ENCODE data around the gene TRPV6. TPM values are rescaled to one million over a fixed set of nuclear protein-coding genes. Genes with fewer than 3 reads are reported as not detected.

TRPV6 gene
- total RNA-seq, 1 donor from 2014 or later: 1.8 TPM

DNA sequence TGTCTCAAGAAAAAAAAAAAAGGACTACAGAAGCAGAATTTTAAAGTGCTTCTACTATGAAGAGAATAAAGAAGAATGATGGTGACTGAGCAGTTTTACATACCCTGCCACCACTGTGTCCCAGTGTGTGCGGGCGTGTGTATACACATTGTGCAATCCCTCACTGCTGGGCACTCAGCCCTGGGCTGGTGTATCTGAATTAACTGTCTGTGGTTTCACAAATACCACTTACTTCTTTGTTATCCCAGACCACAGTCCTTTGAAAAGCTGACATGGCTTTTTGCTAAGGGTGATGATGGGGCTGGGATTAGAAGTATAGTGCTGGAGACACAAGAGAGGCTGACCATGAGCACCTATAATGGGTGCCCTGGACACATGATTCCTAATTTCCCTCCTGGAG is 21.1 kb upstream of the TRPV6 start:
- DNase-seq: no peak

DNA sequence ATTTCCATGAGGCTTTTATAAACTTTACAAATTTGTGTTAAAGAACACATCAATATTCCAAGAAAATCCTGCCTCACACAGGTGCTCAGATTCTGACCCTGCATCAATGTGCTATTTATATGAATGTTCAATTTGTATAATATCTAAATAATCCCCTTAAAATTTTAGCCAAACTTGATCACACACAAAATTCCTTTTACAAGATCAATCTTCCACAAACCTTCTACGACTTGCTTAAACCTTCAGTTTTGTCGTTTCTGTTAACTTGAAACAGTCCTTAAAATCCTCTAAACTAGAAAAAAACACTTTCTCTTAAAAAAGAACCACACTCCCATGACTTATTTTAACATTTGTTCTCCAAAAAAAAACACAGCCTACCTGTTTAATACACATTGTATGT is 20.2 kb upstream of the TRPV6 start:
- no peak for DNase-seq

DNA sequence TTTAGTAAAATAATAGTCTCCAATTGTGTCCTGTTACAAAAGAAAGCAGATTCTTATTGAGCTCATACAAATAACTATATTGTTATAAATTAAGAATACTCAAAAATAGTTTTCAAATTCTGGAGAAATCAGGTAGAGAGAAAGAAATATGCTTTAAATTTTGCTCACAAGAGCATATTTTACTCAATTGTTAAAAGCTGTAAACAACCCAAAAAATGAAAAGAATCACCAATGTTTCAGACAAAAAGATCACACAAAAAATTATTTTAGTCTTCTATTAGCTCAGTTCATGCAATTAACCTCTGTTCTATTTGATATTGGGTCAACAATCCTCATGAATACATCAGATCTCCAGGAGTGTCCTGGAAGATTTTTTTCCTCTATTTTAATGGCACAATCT is 18.6 kb upstream of the TRPV6 start:
- no peak for DNase-seq

DNA sequence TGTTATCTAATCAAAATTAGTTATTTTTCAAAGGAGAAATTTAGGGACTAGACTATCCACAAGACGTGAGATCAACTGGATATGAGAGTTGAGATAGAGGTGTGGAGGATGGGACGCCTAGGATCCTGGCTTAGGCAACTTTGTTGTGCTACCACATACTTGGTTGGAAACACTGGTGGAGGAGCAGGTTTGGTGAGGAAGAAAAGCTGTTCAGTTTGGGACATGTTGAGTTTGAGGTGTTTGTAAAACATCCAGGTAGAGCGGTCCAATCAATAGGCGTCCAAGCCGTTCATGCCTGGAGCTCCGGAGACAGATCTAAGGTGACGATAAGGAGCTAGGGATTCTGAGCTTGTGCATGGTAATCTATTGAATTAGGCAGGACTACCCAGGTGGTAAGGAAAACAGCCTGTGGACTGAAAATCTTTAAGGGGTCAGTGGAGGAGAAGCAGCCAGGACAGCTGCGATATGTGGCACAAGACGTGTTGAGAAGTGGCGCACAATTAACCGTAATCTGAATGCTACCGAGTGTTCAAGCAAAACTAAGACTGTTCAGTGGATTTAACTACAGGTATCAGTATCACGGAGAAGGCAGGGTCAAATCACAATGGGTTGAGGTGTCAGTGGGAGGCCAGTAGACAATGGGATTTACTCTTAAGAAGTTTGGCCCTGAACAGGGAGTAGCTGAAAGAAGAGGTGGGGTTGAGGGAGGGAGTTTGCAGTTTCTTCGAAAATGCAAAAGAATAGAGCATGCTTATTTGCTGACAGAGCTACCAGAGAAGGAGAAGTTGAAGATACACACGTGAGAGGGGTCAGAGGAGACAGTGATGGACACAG is 16.1 kb upstream of the TRPV6 start:
- DNase-seq: no peak

DNA sequence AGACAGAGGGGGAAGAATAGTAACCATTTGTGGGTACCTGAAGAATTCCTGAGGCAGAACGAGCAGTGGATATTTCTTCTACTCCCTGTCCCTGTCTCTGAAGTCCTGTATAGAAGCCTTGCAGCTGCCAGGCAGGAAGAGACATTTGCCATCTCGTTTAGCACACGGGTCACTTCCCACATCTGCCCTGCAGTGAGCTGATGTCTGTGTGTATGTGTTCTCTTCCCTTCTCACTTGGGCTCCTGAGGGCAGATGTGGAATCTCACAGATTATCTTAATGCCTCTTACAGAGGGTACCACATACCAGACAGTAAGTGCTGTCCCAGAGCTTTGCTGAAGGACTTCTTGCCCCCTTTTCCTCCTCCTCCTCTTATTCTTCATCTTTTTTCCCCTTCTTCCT is 14.1 kb upstream of the TRPV6 start:
- no peak for DNase-seq

DNA sequence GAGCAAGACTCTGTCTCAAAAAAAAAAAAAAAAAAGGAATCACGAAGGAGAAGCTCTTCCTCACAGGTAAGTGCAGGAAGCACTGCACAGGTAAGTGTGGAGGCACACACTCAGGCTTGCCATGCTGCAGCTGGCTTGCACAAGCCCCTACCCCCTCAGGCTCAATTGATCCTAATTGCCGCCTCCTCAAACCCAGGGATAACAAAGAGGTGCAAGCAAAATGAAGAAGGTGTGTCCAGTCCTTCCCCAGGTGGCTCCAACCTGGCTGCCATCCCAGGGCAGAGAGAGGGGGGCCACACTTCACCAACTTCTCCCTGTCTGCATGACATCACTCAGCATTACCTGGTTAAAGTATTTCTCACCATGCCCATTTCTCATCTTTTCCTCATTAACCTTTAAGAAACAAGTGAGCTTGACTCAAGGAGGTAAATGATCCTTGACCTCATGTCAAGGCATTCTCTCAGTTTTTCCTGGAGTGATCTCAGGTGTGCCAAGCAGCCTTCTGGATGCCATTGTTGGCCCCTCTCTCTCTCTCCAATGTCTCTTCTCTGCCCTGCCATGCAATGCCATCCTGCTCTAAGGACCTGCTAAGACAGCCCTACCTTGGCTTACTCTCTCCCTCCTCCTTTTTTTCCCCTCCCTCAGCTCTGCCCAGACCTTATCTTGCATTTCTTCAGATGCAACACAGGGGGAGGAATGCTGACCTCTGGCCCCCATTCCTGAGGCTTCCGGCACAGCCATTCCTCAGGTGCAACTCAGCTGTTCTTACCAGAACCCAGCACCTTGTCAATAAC is 13.0 kb upstream of the TRPV6 start:
- no peak for DNase-seq

DNA sequence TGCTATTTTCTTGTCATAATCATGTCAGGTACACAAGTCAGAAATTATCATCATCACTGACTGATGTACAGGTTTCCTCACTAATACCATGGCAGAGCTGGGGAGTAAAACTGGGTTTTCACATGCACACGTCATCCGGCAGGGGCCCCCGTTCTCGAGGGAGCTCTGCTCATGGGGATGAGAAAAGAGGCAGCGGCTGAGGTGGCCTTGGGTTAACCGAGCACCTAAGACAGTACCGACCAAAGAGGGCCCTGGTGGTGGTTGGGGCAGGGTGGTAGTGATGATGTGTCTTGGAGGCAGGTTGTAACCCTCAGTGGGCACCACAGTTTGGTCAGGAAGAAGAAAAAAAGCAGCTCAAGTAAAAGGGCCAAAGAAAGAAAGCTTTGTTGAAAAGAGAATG is 12.1 kb upstream of the TRPV6 start:
- no peak for DNase-seq

DNA sequence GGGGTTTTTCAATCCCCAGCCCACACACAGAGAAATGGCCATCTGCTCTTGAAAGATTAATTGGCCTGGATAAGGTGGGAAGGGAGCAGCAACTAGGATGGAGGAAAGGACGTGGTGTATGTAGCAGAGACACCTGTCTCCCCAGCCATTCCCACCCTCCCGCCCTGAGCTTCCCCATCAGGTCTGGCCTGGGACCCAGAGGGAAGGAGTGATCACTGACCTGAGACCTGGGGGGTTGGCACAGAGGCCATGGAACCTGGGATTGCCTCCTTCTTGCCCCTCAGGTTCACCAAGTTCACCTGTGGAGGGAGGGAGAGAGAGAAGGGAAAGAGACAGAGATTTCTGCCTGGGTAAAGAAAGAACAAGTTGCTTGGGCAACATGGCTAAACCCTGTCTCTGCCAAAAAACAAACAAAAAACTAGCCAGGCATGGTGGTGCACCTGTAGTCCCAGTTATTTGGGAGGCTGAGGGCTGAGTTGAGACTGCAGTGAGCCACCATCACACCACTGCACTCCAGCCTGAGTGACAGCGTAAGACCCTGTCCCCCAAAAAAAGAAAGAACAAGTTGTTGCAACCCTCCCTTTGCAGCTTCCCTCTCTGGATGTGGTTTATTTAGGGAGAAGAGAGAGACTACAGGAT is 11.3 kb upstream of the TRPV6 start:
- DNase-seq: no peak

DNA sequence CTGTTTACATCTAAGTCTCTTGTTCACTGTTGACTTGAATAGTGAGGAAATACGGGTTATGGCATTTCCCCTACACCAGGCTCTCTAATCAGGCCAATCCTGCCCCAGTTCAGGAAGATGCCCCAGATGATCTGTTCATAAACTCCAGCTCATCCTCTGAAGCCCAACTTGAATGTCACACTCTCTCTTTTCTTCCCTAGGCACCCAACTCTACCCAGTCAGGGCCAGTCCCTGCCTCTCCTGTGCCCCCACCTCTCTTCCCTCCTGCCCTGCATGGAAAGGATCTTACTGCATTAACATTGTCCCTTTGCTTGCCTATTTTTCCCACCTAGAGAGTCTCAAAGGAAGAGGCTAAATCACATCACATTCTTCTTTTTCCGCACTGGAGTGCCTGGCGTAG is 10.6 kb upstream of the TRPV6 start:
- no peak for DNase-seq

DNA sequence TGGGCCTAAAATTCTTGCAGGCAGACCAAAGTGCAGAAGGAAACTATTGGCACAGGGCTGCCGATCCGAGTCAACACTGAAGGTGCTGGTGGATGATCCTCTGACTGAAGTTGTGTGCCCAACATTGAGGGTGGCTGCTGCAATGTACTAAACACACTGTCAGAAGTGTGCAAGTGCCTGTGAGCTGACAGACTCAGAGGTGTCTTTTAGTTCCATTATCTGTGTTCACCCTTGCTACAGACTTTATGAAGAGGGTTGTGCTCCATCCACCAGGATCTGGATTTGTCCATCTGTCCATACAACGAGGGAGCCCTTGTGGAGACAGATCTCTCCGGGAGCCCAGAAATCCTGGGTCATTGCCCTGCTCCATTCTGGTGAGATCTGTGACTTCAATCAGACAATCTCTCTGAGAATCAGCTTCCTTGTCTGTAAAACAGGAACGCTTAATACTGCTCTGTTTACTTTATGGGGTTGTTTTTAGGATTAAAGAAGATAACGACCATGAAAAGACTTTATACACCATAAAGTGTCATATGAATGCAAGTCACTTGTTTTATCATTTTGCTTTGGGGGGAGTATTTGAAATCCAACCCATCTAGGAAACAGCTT is 9.5 kb upstream of the TRPV6 start:
- no peak for DNase-seq

DNA sequence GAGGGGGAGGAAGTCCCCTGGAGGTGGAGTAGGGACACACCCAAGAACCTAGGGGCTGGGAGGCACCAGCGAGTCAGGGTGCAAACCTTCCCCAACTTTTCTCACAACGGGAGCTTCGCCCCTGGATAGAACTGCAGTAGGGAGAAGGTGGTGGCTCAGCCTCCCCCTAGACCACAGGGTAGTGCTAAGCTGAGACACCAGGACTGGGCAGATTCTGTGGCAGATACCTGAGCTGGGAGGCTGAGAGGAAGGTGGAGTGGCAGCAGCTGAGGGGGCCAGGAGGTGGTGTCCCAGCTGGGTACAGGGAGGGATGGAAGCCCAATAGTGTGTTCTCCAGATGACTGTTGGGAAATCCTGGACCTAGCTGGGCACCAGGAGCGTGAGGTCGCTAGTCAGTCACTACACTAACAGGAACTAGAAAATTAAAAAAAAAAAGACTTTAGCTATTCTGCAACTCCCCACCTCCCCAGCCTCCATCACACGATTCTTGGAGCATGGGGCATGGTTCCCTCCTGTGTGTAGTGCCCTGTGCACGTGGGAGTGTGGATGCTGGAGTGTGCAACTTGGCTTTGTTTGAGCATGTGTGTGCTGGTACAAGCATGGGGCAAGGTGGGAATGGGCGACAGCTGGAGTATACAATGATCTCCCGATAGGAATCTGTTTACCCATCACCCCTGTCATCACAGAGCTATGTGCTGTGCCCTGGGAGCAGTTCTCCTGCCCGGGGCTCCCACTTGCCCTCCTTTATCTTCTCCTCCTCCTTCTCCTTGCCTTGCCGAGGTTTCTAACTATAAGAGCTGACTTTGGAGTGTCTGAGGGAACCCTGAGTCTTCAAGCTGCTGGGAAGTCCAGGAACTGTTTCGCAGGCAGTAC is 8.8 kb upstream of the TRPV6 start:
- DNase-seq: no peak

DNA sequence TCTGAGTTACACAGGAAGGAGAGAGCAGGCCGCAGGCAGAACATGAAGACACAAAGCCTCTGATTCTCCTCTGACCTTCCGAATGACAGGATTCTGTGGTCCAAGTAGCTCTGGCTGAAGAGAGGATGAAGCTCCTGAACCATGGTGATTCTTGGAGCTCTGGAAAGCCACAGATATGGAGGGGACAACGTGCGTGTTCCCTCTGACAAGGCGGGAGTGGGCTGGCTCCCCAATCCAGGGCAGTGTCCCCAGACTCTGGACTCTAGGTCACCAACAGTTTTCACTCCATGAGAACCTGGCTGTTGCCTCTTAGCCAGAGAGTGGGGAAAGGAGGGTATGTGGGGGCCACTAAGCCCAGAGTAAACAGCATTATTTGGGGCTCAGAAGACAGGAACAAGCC is 7.4 kb upstream of the TRPV6 start:
- no peak for DNase-seq

DNA sequence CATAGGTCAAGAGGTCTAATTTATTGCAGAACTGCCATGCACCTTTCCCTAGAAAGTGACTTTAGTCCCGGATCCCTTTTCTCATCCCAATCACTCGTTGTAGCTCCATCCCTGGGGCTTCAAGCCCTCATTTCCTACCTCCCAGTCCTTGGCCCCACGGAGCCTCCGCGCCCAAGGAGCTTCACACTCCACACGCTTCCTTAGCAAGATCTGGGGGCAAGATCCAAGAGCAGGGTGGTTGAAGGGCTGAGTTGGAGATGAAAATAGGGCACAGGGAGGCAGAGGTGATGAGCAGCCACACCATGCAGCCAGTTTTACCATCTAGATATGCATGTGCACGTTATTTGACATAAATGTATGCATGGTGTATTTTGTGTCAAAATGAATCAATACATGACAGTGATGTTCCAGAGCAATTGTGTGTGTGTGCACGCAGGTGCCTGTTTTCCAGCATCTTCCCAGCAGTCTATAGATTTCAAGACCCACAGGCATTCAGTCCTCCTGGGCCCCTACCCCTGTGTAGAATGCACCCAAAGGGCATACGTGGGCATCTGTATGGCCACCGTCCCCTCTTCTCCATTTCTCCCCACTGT is 6.0 kb upstream of the TRPV6 start:
- DNase-seq: no peak

DNA sequence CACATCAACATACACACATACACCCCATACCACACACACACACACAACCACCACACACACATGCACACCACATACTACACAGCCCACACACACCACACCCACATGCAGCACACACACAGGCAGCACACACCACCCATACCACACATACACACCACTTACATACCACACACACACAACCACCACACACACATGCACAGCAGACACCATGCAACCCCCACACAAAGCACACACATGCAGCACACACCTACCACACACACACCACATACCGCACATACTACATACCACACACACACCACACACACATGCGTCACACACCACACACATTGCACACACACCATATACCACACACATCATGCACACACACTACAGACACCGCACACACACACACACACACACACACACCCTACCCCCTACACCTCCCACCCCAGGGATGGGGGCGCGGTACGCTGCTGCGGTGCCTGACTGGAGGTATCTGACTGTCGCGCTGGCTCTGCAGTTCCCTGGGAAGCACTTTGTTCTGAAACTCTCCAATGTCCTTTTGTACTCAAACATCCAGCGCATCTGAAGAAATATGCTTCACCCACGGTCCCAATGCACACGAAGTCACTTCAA is 5.4 kb upstream of the TRPV6 start:
- DNase-seq: no peak

DNA sequence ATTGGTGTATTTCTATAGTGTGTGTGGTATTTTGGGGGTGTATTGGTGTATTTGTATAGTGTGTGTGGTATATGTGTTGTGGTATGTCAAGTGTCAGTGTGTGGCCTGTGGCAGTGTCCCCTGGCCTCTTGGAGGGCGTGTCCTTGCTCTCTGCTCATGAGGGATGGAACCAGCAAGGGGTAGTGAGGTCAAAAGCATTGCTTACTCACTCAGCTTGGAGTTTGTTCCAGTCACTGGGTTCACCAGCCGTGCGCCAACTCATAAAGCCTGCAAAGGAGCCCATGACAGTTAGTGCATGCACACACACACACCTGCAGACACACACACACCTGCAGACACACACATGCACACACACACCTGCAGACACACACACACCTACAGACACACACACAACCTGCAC is 4.3 kb upstream of the TRPV6 start:
- DNase-seq: no peak

DNA sequence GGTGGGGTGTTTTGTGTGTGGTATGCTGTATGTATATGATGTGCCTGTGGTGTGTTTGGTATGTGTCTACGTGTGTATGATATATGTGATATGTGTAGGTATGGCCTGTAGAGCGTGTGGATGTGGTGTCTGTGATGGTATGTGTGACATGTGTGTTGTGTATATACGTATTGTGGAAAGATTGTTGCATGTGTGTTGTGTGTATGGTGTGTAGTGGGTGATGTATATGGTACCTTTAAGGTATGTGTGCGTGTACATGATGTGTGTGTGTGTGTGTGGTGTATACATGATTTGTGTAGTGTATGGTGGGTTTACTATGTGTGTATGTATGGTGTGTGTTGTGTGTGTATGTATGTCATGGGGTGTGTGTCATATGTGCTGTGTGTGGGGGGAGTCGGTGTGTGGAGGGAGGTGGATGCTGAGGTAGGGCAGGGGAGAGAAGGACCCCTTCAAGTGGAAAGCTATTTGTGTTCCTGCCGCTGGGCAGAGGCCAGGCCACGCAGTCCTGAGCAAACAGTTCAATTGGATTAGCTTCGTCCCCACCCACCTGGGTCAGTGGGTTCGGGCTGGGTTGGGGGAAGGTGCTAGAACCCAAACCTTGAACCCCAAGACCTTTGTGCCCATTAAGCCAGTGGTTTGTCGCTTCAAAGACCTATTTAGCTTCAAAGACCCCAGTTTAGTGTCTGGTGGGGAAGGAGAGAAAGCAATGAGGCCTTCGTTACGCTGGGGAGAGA is 1.9 kb upstream of the TRPV6 start:
- no peak for DNase-seq

DNA sequence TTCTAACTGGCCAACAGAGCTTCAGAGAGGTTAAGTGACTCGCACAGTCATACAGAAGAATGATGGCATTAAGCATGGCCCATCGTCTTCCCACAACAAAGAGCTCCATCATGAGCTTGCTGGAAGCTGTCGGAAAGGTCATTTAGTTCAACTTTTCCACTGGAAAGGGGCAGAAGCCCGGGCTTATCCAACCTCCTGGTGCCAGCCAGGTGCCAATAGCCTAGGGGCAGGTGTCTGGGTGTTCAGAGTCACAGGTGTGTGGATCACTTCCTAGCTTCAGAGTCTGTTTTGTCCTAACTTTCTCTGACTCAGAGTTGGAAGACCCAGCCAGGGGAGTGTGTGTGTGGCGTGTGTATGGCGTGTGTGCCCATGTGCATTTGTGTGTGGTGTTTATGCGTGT is 1.3 kb upstream of the TRPV6 start:
- no peak for DNase-seq

DNA sequence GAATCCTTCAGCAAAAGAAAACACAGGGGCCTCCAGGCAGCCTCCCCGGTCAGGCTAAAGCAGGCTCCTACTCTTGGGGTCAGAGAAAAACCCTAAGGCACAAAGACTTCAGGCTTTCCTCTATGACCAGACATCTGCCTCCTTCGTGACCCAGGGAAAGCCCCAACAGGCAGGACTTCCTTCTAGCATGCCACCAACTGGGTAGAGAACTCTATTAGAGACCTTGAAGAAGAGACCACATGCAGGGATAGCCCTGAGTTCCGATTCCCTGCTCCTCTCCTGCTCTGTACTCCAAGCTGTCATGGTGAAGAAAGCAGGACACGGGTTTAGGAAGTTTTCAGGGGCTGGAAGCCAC is 1.3 kb downstream of the TRPV6 start:
- DNase-seq: no peak

DNA sequence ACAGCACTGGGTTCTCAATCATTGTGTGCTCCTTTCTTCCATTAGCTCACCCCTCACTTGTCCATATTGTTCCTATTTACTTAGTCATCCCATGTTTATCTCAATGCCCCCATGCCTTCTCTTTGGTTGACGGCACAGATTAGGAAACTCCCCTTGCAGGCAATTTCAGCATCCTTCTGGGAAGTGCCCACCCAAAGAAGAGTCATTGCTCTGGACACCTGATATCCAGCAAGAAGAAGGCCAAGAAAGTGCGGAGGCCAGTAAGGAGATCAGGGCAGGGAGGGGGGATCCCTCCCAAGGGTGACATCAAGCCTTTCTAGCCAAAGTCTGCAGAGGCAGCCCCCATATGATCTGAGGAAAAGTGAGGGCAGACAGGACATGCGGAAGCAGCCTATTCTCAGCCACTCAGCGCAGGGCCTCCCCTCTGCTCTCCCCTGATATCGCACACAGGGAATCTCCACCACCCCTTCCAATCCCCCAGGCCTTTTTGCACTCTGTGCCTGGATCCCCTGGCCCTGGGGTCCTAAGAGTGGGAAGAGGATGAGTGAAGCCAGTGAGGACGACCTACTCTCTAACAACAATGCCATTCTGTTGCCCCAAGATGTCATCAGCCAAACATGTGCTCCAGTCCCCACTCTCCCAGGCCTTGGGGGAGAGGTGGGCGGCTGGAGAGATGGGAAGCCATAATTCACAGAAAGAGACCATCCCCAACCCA is 1.8 kb downstream of the TRPV6 start:
- DNase-seq: no peak

DNA sequence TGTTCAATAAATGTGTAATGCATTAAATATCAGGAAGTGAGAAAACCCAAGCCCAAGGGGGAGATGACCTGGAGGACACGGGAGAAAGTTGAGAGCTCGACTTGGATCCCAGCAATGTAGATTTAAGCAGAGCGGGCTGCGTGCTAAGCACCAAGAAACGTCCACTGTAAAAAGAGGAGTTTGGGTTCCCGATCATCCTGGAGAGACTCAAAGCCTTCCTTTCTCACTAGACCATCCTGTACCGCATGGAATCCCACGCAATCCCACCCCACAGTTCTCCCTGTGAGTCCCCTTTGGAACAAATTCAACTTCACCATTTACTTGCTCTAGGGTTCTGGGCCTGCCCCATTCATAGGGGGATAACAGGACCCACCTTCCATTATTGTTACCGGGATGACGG is 2.4 kb downstream of the TRPV6 start:
- DNase-seq: no peak

All from skin of body (tissue), 2 donors.